Trophoblast cell (in vitro differentiated cells and primary cell): ENCODE results near the gene TAS2R20.

Source experiments
- DNase-seq, 2 donors: peaks; one replicate each; pipeline ENCODE4 v3.0.0-alpha.2; 2016
- H2AFZ ChIP-seq: 2 replicates; pipeline ENCODE4 v1.6.1; 2013; ENCODE audit warnings: low read length, moderate library complexity, mild to moderate bottlenecking; ENCODE audit not compliant: insufficient read depth, poor library complexity
- H2AK5ac ChIP-seq: 2 replicates; pipeline ENCODE4 v1.6.1; 2013; ENCODE audit warnings: mild to moderate bottlenecking, low read length
- H2BK120ac ChIP-seq: 2 replicates; pipeline ENCODE4 v1.6.1; 2013; ENCODE audit warnings: low read length, mild to moderate bottlenecking, moderate library complexity; ENCODE audit not compliant: insufficient read depth, poor library complexity
- H2BK12ac ChIP-seq: 2 replicates; pipeline ENCODE4 v1.6.1; 2013; ENCODE audit warnings: mild to moderate bottlenecking, low read length, moderate library complexity
- H2BK5ac ChIP-seq: 2 replicates; pipeline ENCODE4 v1.6.1; 2013; ENCODE audit warnings: low read length, low read depth, moderate library complexity, mild to moderate bottlenecking; ENCODE audit not compliant: poor library complexity
- H3K14ac ChIP-seq: 2 replicates; pipeline ENCODE4 v1.6.1; 2013; ENCODE audit warnings: mild to moderate bottlenecking, low read length
- H3K18ac ChIP-seq: 2 replicates; pipeline ENCODE4 v1.6.1; 2013; ENCODE audit warnings: mild to moderate bottlenecking, low read length
- H3K23ac ChIP-seq: 2 replicates; pipeline ENCODE4 v1.6.1; 2013; ENCODE audit warnings: low read length
- H3K27ac ChIP-seq: 2 replicates; pipeline ENCODE4 v1.5.1; 2013; ENCODE audit warnings: low read depth, mild to moderate bottlenecking, inconsistent platforms, low read length, moderate library complexity
- H3K27me3 ChIP-seq: 2 replicates; pipeline ENCODE4 v1.6.1; 2013; ENCODE audit warnings: inconsistent platforms, mild to moderate bottlenecking, low read length, moderate library complexity; ENCODE audit not compliant: insufficient read depth
- H3K36me3 ChIP-seq, 2 experiments: 1 replicate in 1 of 2; 2 replicates in 1 of 2; pipeline ENCODE4 v1.6.1; 2013; ENCODE audit warnings: low read length in 2 of 2, mild to moderate bottlenecking in 2 of 2, moderate library complexity in 1 of 2; ENCODE audit not compliant: insufficient read depth in 2 of 2, control insufficient read depth in 1 of 2
- H3K4ac ChIP-seq: 2 replicates; pipeline ENCODE4 v1.6.1; 2013; ENCODE audit warnings: low read depth, mild to moderate bottlenecking, low read length, moderate library complexity
- H3K4me1 ChIP-seq, 2 experiments: 1 replicate in 1 of 2; 2 replicates in 1 of 2; pipeline ENCODE4 v1.6.1; 2013; ENCODE audit warnings: low read length in 2 of 2, mild to moderate bottlenecking in 2 of 2, moderate library complexity in 1 of 2; ENCODE audit not compliant: insufficient read depth in 2 of 2, control insufficient read depth in 1 of 2
- H3K4me2 ChIP-seq: 2 replicates; pipeline ENCODE4 v1.6.1; 2013; ENCODE audit warnings: inconsistent platforms, mild to moderate bottlenecking, low read length, moderate library complexity
- H3K4me3 ChIP-seq: 2 replicates; pipeline ENCODE4 v1.5.1; 2013; ENCODE audit warnings: mild to moderate bottlenecking, low read depth, low read length, inconsistent platforms
- H3K79me1 ChIP-seq: one replicate; pipeline ENCODE4 v1.6.1; 2013; ENCODE audit warnings: low read length
- H3K79me2 ChIP-seq: 2 replicates; pipeline ENCODE4 v1.6.1; 2013; ENCODE audit warnings: low read length, mild to moderate bottlenecking; ENCODE audit not compliant: control insufficient read depth, insufficient read depth, poor library complexity
- H3K9ac ChIP-seq: 2 replicates; pipeline ENCODE4 v1.6.1; 2013; ENCODE audit warnings: mild to moderate bottlenecking, low read length
- H3K9me3 ChIP-seq: 2 replicates; pipeline ENCODE4 v1.6.1; 2013; ENCODE audit warnings: low read depth, mild to moderate bottlenecking, control low read depth, inconsistent platforms, low read length; ENCODE audit not compliant: insufficient read depth
- H4K12ac ChIP-seq: 2 replicates; pipeline ENCODE4 v1.6.1; 2013; ENCODE audit warnings: low read depth, mild to moderate bottlenecking, low read length, moderate library complexity
- H4K8ac ChIP-seq: 2 replicates; pipeline ENCODE4 v1.6.1; 2013; ENCODE audit warnings: low read depth, mild to moderate bottlenecking, low read length, moderate library complexity
- H4K91ac ChIP-seq: one replicate; pipeline ENCODE4 v1.6.1; 2013; ENCODE audit warnings: low read depth, mild to moderate bottlenecking, low read length, moderate library complexity
- WGBS: extraction: QIAGEN DNeasy Blood & Tissue Kit; methylation state at CpG from one replicate; pipeline ENCODE4 v1.1.7; 2013; ENCODE audit warnings: missing lambda C conversion rate; ENCODE audit not compliant: insufficient read length, insufficient coverage; ENCODE audit errors: extremely low coverage; 5-methylcytosine and 5-hydroxymethylcytosine counted together

TAS2R20 gene

DNA sequence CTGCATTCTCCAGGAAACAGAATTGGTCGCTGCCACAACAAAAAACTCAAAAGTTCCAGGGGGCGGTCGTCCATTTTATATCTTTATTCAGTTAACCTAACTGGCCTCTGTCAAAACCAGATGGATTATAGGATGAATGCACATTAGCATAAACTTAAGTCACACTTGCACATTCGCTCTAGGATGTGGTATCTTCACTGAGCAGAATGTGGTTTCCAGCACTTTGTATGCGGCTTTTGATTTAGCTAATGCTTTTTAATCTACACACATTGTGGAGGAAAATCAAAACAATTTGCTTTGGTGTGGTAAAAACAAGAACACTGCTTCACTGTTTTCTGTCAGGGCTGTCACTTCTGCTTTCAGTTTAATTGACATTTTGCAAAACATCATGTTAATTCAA, 15.9 kb downstream of the TAS2R20 start:
- Histone ChIP-seq H2BK12ac (no peak overlapping the region), H3K4me1 (peaks cover 2 to 3% of the 10 kb centered on the region in 2 experiments), H3K79me1 (no peaks in the 10 kb centered on the region), H3K23ac (no peak overlapping the region), H4K8ac (no peak overlapping the region), H3K79me2 (no peaks in the 10 kb centered on the region), H3K4ac (no peak overlapping the region), H3K9ac (no peak overlapping the region), H3K27ac (no peak overlapping the region), H2AK5ac (no peak overlapping the region), H4K91ac (no peak overlapping the region), H2BK120ac (no peak overlapping the region), H3K14ac (no peak overlapping the region), H3K4me2 (no peak overlapping the region), H2BK5ac (no peak overlapping the region), H4K12ac (no peak overlapping the region), H3K27me3 (no peaks in the 10 kb centered on the region), H2AFZ (no peak overlapping the region), H3K18ac (no peak overlapping the region), H3K4me3 (no peak overlapping the region), H3K9me3 (no peaks in the 10 kb centered on the region), H3K36me3 (no peaks in the 10 kb centered on the region)
- no peak for DNase-seq
- WGBS = no CpG with 5 or more reads among the region's 5 CpGs

DNA sequence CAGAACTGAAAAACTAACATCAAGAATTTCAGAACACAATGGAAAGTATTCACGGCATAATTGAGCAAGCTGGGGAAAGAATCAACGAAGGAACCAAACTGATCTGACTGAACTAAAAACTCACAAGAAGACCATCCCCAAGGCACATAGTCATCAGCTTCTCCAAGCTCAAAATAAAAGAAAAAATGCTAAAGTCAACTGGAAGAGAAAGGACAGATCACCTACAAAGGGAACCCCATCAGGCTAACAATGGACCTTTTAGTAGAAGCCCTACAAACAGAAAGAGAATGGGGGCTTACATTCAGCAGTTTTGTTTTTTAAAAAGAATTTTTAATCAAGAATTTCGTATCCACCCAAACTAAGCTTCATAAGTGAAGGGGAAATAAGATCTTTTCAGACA, 23.1 kb downstream of the TAS2R20 start:
- no peak overlapping the region for H2BK5ac ChIP-seq
- no peak overlapping the region for H2AK5ac ChIP-seq
- H3K9me3 ChIP-seq = no peaks in the 10 kb centered on the region
- H3K27ac ChIP-seq = no peak overlapping the region
- DNase-seq = no peak
- H3K4me3 ChIP-seq = no peak overlapping the region
- H4K12ac ChIP-seq = no peak overlapping the region
- H3K36me3 ChIP-seq = no peaks in the 10 kb centered on the region
- H3K9ac ChIP-seq = no peak overlapping the region
- H2BK120ac ChIP-seq = no peak overlapping the region
- no peak overlapping the region for H3K4me2 ChIP-seq
- no CpG with 5 or more reads among the region's 3 CpGs for WGBS
- no peaks in the 10 kb centered on the region for H3K27me3 ChIP-seq
- no peak overlapping the region for H3K18ac ChIP-seq
- no peak overlapping the region for H3K14ac ChIP-seq
- no peak overlapping the region for H4K91ac ChIP-seq
- peaks cover 2 to 3% of the 10 kb centered on the region in 2 experiments for H3K4me1 ChIP-seq
- no peak overlapping the region for H3K4ac ChIP-seq
- H2AFZ ChIP-seq = no peak overlapping the region
- H3K23ac ChIP-seq = no peak overlapping the region
- H4K8ac ChIP-seq = no peak overlapping the region
- no peaks in the 10 kb centered on the region for H3K79me1 ChIP-seq
- H2BK12ac ChIP-seq = no peak overlapping the region
- H3K79me2 ChIP-seq = no peaks in the 10 kb centered on the region

DNA sequence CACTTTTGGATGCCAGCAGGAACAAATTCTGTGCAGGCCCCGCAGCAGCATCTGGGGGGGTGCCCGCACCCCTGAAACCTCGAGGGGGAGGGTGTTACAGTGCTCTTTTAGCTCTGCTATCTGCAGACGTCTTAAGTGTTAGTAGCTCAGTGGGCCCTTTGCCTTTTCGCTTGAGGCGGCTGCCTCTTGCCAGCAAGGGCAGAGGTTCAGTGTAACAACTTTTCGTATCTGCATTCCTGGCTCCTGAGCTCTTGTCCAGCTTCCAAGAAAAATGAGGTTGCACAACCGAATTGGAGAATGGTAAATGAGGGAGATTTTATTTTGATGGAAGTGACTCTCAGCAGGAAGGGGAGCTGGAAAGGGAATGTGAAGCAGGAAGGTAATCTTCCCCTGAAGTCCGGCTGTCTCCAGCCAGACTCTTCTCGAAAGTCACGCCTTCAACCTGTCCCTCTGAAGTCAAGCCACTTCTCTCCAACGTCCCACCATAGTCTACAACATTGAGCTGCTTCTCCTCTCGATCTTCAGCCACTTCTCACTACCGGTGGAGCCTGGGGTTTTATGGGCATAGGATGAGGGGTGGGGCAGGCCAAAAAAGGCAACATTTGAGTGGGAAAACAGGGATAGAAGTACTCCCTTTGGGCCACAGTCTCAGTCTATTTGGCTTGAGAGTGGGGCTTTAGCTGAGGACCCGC, 29.2 kb downstream of the TAS2R20 start:
- H3K36me3 ChIP-seq = no peaks in the 10 kb centered on the region
- H2AFZ ChIP-seq = no peak overlapping the region
- no peak overlapping the region for H3K18ac ChIP-seq
- no CpG with 5 or more reads among the region's 15 CpGs for WGBS
- no peak overlapping the region for H2BK12ac ChIP-seq
- no peak overlapping the region for H4K8ac ChIP-seq
- H3K9me3 ChIP-seq = no peaks in the 10 kb centered on the region
- H2AK5ac ChIP-seq = no peak overlapping the region
- H3K27me3 ChIP-seq = no peaks in the 10 kb centered on the region
- H3K4me3 ChIP-seq = no peak overlapping the region
- H3K79me2 ChIP-seq = no peaks in the 10 kb centered on the region
- no peak overlapping the region for H3K23ac ChIP-seq
- no peak overlapping the region for H3K14ac ChIP-seq
- no peak overlapping the region for H3K27ac ChIP-seq
- peak in 1 of 2 donors; percentile 13 for DNase-seq
- H3K4ac ChIP-seq = no peak overlapping the region
- H4K91ac ChIP-seq = no peak overlapping the region
- H4K12ac ChIP-seq = no peak overlapping the region
- no peak overlapping the region for H3K4me2 ChIP-seq
- no peak overlapping the region for H2BK5ac ChIP-seq
- no peaks in the 10 kb centered on the region for H3K79me1 ChIP-seq
- no peak overlapping the region for H3K9ac ChIP-seq
- H2BK120ac ChIP-seq = no peak overlapping the region
- no peaks in the 10 kb centered on the region for H3K4me1 ChIP-seq

DNA sequence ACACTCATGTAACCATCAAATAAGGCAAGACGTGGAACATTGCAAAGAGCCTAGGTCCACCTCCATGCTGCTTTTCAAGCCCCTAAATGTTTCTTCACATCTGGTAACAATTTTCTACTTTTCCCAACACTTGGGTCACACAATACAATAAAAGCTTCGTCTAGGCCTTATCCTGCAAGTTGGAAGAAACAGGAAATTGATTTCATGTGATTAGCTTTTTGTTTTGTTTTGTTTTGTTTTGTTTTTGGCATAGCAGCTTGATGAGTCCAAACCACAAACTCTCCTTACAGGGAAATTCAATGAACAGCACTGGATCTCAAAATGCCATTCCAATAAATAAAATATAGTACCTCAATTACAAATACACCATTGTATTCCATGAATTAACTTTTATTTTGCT, 30.7 kb downstream of the TAS2R20 start:
- Histone ChIP-seq H3K18ac (no peak overlapping the region), H2BK120ac (no peak overlapping the region), H3K4me2 (no peak overlapping the region), H2AFZ (no peak overlapping the region), H3K4me3 (no peak overlapping the region), H3K79me1 (no peaks in the 10 kb centered on the region), H3K36me3 (no peaks in the 10 kb centered on the region), H3K4me1 (no peaks in the 10 kb centered on the region), H3K79me2 (no peaks in the 10 kb centered on the region), H4K12ac (no peak overlapping the region), H3K4ac (no peak overlapping the region), H3K14ac (no peak overlapping the region), H2BK12ac (no peak overlapping the region), H3K9ac (no peak overlapping the region), H3K9me3 (no peaks in the 10 kb centered on the region), H2AK5ac (no peak overlapping the region), H3K27ac (no peak overlapping the region), H3K23ac (no peak overlapping the region), H3K27me3 (no peaks in the 10 kb centered on the region), H4K91ac (no peak overlapping the region), H2BK5ac (no peak overlapping the region), H4K8ac (no peak overlapping the region)
- DNase-seq = no peak
- no CpG with 5 or more reads among the region's 2 CpGs for WGBS
